ENCODE data around the gene NMD3.

- TF ChIP-seq CTCF (IDR thresholded peaks at IDR 0.05 in 8 of 11, conservative IDR thresholded peaks at IDR 0.05 in 3 of 11), result no peak
- no peak for TF ChIP-seq POLR2A (IDR thresholded peaks at IDR 0.05)
Observed at GRCh38 chr3:161293381-161293780, 72.3 kb downstream of the NMD3 start.
